Neuronal stem cell (in vitro differentiated cells): Measurements from ENCODE around the gene KRTAP2-2.
"Not testable (repeated sequence)": the region's sequence is repeated elsewhere in the genome, so short reads cannot be mapped to it uniquely, and the experiment has no call there.

ENCODE experiments used
- DNase-seq: peaks from one replicate; pipeline ENCODE4 v3.0.0-alpha.2; 2013; ENCODE audit warnings: low spot score
- H2AFZ ChIP-seq: one replicate; pipeline ENCODE4 v1.6.1; 2013; ENCODE audit warnings: mild to moderate bottlenecking, low read length, inconsistent platforms
- H2AK5ac ChIP-seq: 2 replicates; pipeline ENCODE4 v1.6.1; 2013; ENCODE audit warnings: low read depth, mild to moderate bottlenecking, inconsistent platforms, low read length, moderate library complexity, mixed read lengths
- H2BK120ac ChIP-seq: 2 replicates; pipeline ENCODE4 v1.6.1; 2013; ENCODE audit warnings: low read depth, mild to moderate bottlenecking, inconsistent platforms, low read length, moderate library complexity, mixed read lengths
- H2BK12ac ChIP-seq: one replicate; pipeline ENCODE4 v1.6.1; 2013; ENCODE audit warnings: low read length, inconsistent platforms
- H2BK15ac ChIP-seq: 2 replicates; pipeline ENCODE4 v1.6.1; 2013; ENCODE audit warnings: mild to moderate bottlenecking, low read length, inconsistent platforms, mixed read lengths
- H2BK5ac ChIP-seq: one replicate; pipeline ENCODE4 v1.6.1; 2013; ENCODE audit warnings: inconsistent platforms, mild to moderate bottlenecking, low read length, moderate library complexity
- H3K14ac ChIP-seq: one replicate; pipeline ENCODE4 v1.6.1; 2013; ENCODE audit warnings: low read length, inconsistent platforms
- H3K18ac ChIP-seq: 2 replicates; pipeline ENCODE4 v1.6.1; 2013; ENCODE audit warnings: low read length, inconsistent platforms
- H3K23ac ChIP-seq: 2 replicates; pipeline ENCODE4 v1.6.1; 2013; ENCODE audit warnings: low read depth, mild to moderate bottlenecking, mixed read lengths, low read length, inconsistent platforms; ENCODE audit not compliant: poor library complexity
- H3K27ac ChIP-seq: replicated peaks from 3 replicates; pipeline ENCODE4 v1.5.1; 2013; ENCODE audit warnings: low read length, inconsistent platforms
- H3K27me3 ChIP-seq, 3 experiments: 2 replicates each; pipeline ENCODE4 v1.6.1; 2013; ENCODE audit warnings: low read length in 3 of 3, mild to moderate bottlenecking in 2 of 3, inconsistent platforms in 1 of 3, low read depth in 1 of 3, mixed read lengths in 1 of 3, moderate library complexity in 1 of 3; ENCODE audit not compliant: control insufficient read depth in 3 of 3, insufficient read depth in 3 of 3
- H3K36me3 ChIP-seq, 2 donors: replicated peaks in 1 of 2; 2 replicates each; pipeline ENCODE4 v1.6.1; 2013; ENCODE audit warnings: low read length in 2 of 2; ENCODE audit not compliant: control insufficient read depth in 2 of 2, insufficient read depth in 2 of 2
- H3K4ac ChIP-seq: 2 replicates; pipeline ENCODE4 v1.6.1; 2013; ENCODE audit warnings: inconsistent platforms, mild to moderate bottlenecking, low read length, moderate library complexity
- H3K4me1 ChIP-seq, 2 donors: 1 replicate in 1 of 2; 2 replicates in 1 of 2; pipeline ENCODE4 v1.6.1; 2013; ENCODE audit warnings: low read length in 2 of 2, low read depth in 1 of 2; ENCODE audit not compliant: control insufficient read depth in 2 of 2, insufficient read depth in 1 of 2
- H3K4me2 ChIP-seq: one replicate; pipeline ENCODE4 v1.6.1; 2013; ENCODE audit warnings: mild to moderate bottlenecking, low read length, inconsistent platforms; ENCODE audit not compliant: insufficient read depth, poor library complexity, severe bottlenecking
- H3K4me3 ChIP-seq, 2 donors: 2 replicates each; pipeline ENCODE4 v1.5.1; 2013; ENCODE audit warnings: low read length in 2 of 2, mild to moderate bottlenecking in 2 of 2, inconsistent platforms in 1 of 2, moderate library complexity in 1 of 2
- H3K79me1 ChIP-seq: one replicate; pipeline ENCODE4 v1.6.1; 2013; ENCODE audit warnings: low read depth, mild to moderate bottlenecking, inconsistent platforms, low read length, moderate library complexity
- H3K9ac ChIP-seq: one replicate; pipeline ENCODE4 v1.6.1; 2013; ENCODE audit warnings: mild to moderate bottlenecking, low read depth, low read length, inconsistent platforms; ENCODE audit not compliant: poor library complexity
- H3K9me3 ChIP-seq, 2 donors: replicated peaks in 1 of 2; 2 replicates each; pipeline versions ENCODE3 to v1.6.1; 2013; ENCODE audit warnings: low read length in 2 of 2, mild to moderate bottlenecking in 2 of 2, inconsistent platforms in 1 of 2, low read depth in 1 of 2, mixed read lengths in 1 of 2, moderate library complexity in 1 of 2; ENCODE audit not compliant: control insufficient read depth in 2 of 2, insufficient read depth in 1 of 2
- H4K8ac ChIP-seq: one replicate; pipeline ENCODE4 v1.6.1; 2013; ENCODE audit warnings: low read depth, mild to moderate bottlenecking, inconsistent platforms, low read length, moderate library complexity
- H4K91ac ChIP-seq: one replicate; pipeline ENCODE4 v1.6.1; 2013; ENCODE audit warnings: low read length, low read depth, mild to moderate bottlenecking, inconsistent platforms; ENCODE audit not compliant: poor library complexity
- WGBS, 2 donors: extraction: QIAGEN DNeasy Blood & Tissue Kit; methylation state at CpG; one replicate each; pipeline ENCODE4 v1.1.7; 2013; ENCODE audit warnings: missing lambda C conversion rate in 2 of 2, mixed read lengths in 1 of 2; ENCODE audit not compliant: insufficient read length in 2 of 2, insufficient replicate concordance in 1 of 2; ENCODE audit errors: extremely low coverage in 2 of 2; 5-methylcytosine and 5-hydroxymethylcytosine counted together

The KRTAP2-2 gene

GRCh38 chr17:41052566-41052965 lies 2.5 kb downstream of the KRTAP2-2 start:
- no peaks in the 10 kb centered on the region for H3K4me1 ChIP-seq
- peaks cover 0 to 2% of the 10 kb centered on the region in 2 donors for H3K9me3 ChIP-seq
- H3K9ac ChIP-seq, result no peak overlapping the region
- no peak overlapping the region for H3K23ac ChIP-seq
- no peak overlapping the region for H2BK5ac ChIP-seq
- no peaks in the 10 kb centered on the region for H3K79me1 ChIP-seq
- H3K14ac ChIP-seq, result no peak overlapping the region
- no peak overlapping the region for H2AK5ac ChIP-seq
- no peak overlapping the region for H4K91ac ChIP-seq
- no peak overlapping the region for H3K4ac ChIP-seq
- no peak overlapping the region for H3K4me2 ChIP-seq
- DNase-seq, result no peak
- H2BK12ac ChIP-seq, result no peak overlapping the region
- H3K27me3 ChIP-seq, result no peaks in the 10 kb centered on the region
- no peak overlapping the region for H3K27ac ChIP-seq
- no peak overlapping the region for H3K4me3 ChIP-seq
- no peak overlapping the region for H2BK15ac ChIP-seq
- H2BK120ac ChIP-seq, result no peak overlapping the region
- H3K18ac ChIP-seq, result no peak overlapping the region
- no peak overlapping the region for H2AFZ ChIP-seq
- no peak overlapping the region for H4K8ac ChIP-seq
- no peaks in the 10 kb centered on the region for H3K36me3 ChIP-seq

DNA sequence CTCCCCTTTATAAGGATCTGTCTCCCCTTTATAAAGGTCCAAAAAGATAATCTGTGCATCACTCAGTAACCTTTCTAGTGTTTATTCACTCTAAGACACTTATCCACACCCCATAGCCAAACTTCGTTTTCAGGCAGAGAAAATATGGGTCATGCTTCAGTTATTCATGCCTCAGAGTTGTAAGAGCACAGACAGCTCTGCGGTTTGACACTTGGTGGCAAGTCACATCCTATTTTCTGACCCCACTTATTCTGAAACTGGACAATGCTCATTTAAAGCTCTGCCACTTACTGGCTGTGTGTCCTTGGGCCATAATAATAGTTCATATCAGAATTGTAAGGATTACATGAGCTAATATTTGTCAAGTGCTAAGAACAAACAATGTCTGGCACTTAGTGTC lies 5.9 kb downstream of the KRTAP2-2 start:
- no peak overlapping the region for H4K8ac ChIP-seq
- no peak for DNase-seq
- H3K27ac ChIP-seq, result no peak overlapping the region
- H3K23ac ChIP-seq, result no peak overlapping the region
- no peak overlapping the region for H2BK120ac ChIP-seq
- no peak overlapping the region for H2AFZ ChIP-seq
- no peaks in the 10 kb centered on the region for H3K9me3 ChIP-seq
- no peak overlapping the region for H3K4me3 ChIP-seq
- no peaks in the 10 kb centered on the region for H3K36me3 ChIP-seq
- no peaks in the 10 kb centered on the region for H3K79me1 ChIP-seq
- no peak overlapping the region for H2AK5ac ChIP-seq
- no peak overlapping the region for H3K9ac ChIP-seq
- no peak overlapping the region for H3K4me2 ChIP-seq
- H3K27me3 ChIP-seq, result no peaks in the 10 kb centered on the region
- no CpG with 5 or more reads among the region's 2 CpGs for WGBS, 2 donors
- no peak overlapping the region for H3K4ac ChIP-seq
- H3K4me1 ChIP-seq, result no peaks in the 10 kb centered on the region
- H2BK12ac ChIP-seq, result no peak overlapping the region
- no peak overlapping the region for H2BK5ac ChIP-seq
- H3K14ac ChIP-seq, result no peak overlapping the region
- no peak overlapping the region for H4K91ac ChIP-seq
- H3K18ac ChIP-seq, result no peak overlapping the region
- no peak overlapping the region for H2BK15ac ChIP-seq

DNA sequence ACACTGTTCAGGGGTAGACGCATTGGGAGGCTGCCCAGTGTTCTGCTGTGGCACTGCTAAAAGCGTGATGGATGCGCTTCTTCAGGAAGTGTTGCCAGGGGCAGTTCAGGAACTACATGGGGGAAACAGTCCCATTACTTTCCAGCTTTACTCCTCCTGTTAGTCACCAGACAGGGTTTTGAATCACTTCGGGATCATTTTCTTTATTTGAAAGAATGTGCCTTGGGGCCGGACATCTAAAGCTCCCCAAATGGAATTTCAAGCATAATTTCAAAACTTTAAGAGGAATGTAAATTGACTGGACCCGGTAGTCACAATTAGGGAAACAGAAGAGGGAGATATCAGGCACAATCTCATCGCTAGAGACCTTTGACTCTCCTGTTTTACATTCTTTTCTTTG lies 6.6 kb downstream of the KRTAP2-2 start:
- Histone ChIP-seq H3K14ac (no peak overlapping the region), H2AK5ac (no peak overlapping the region), H2BK15ac (no peak overlapping the region)

GRCh38 chr17:41046735-41047465 lies 8.1 kb downstream of the KRTAP2-2 start, which contains the start of gene KRTAP2-1:
Gene KRTAP2-1 (minus strand): TSS chr17:41047316. CDS start chr17:41047267, 49 bp downstream.
- not testable (repeated sequence) for H4K8ac ChIP-seq, H4K91ac ChIP-seq, H3K4me1 ChIP-seq, H3K27ac ChIP-seq, H3K4me2 ChIP-seq, H3K9ac ChIP-seq, H3K27me3 ChIP-seq, H2BK5ac ChIP-seq, H3K9me3 ChIP-seq, H2BK15ac ChIP-seq, H2BK120ac ChIP-seq, H3K14ac ChIP-seq, H3K18ac ChIP-seq, H3K79me1 ChIP-seq, H3K36me3 ChIP-seq, H3K23ac ChIP-seq, H2AFZ ChIP-seq, H3K4me3 ChIP-seq, DNase-seq, H2BK12ac ChIP-seq, H2AK5ac ChIP-seq, H3K4ac ChIP-seq
- no CpG with 5 or more reads among the region's 33 CpGs for WGBS, 2 donors

More for the DNA sequence above, 6.6 kb downstream of the KRTAP2-2 start:
- H4K91ac ChIP-seq, result no peak overlapping the region
- H3K4ac ChIP-seq, result no peak overlapping the region
- H2AFZ ChIP-seq, result no peak overlapping the region
- no peaks in the 10 kb centered on the region for H3K36me3 ChIP-seq
- no peaks in the 10 kb centered on the region for H3K27me3 ChIP-seq
- no peak overlapping the region for H3K23ac ChIP-seq
- no peak overlapping the region for H2BK12ac ChIP-seq
- H3K4me3 ChIP-seq, result no peak overlapping the region
- H3K9ac ChIP-seq, result no peak overlapping the region
- H3K18ac ChIP-seq, result no peak overlapping the region
- no peaks in the 10 kb centered on the region for H3K4me1 ChIP-seq
- no peak overlapping the region for H4K8ac ChIP-seq
- no peak overlapping the region for H3K4me2 ChIP-seq
- no peak overlapping the region for H2BK120ac ChIP-seq
- no peaks in the 10 kb centered on the region for H3K9me3 ChIP-seq
- no peaks in the 10 kb centered on the region for H3K79me1 ChIP-seq
- H3K27ac ChIP-seq, result no peak overlapping the region
- no peak overlapping the region for H2BK5ac ChIP-seq
- no CpG with 5 or more reads among the region's 7 CpGs for WGBS, 2 donors
- no peak for DNase-seq
